Stimulated activated CD8-positive, alpha-beta memory T cell treated with anti-CD3 and anti-CD28 coated beads, Interleukin-7, amount 100 ng/mL, for 48 hours (primary cell): ENCODE data around the gene NSG1.

Experiments
- DNase-seq, 2 donors: peaks; one replicate each; pipeline ENCODE4 v3.0.0-alpha.2; 2020; ENCODE audit warnings: low read depth in 1 of 2; ENCODE audit errors: extremely low read depth in 1 of 2

Gene NSG1

GRCh38 chr4:4368809-4369580 is 17.9 kb upstream of the NSG1 start:
- DNase-seq: no peak

- no peak for DNase-seq
Measured at GRCh38 chr4:4374388-4375098, 12.4 kb upstream of the NSG1 start.

GRCh38 chr4:4376074-4376473 is 10.8 kb upstream of the NSG1 start:
- DNase-seq: no peak

DNA sequence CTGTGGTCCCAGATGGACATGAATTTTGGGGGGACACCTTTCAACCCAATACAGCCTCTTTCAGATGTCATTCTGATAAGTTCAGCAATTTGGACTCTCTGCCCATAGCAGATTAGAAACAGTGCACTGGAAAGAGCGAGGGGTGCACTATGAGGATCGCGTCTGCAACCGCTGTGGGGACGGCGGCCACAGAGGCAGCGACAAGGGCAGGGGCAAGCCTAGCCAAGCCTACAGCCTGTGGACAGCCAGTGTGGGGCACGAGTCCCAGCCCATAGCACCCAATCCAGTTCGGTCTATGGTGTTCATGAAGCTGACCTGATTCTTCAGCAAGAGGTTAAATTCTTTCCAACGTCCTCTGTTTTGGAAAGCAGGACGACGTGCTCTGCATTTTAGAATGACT is 9.7 kb upstream of the NSG1 start:
- no peak for DNase-seq

DNA sequence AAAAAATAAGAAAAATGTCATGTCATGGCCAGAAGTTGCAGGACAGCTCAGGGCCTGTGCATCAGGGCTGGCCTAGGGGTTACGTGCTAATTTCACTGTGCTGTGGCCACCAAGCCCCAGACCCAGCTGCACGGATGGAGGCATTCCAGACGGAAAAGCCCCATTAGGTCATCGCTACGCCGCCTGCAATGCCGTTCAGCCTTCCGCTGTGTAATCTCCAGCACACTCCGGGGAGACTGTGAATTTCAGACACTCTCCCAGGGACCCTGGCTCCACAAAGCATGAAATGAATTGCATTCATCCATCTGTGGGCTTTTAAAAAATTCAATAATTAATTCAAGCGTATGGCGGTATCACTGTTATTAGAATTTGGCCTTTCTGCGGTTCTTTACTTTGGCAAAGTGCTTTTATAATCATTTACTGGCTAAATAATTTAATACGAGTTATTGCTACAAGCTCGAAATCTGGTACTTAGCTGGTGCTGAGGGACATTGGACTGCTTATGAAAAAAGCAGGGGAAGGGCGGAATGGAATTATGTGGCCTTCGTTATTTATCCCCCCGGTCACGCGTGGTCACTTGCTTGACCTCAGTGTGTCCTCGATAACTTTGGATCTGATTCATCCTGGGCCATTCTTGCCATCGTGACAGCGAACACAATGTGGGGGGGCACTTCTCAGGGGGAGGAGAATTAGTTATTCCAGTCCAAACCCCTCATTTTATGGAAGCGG is 9.0 kb upstream of the NSG1 start:
- DNase-seq: no peak

DNA sequence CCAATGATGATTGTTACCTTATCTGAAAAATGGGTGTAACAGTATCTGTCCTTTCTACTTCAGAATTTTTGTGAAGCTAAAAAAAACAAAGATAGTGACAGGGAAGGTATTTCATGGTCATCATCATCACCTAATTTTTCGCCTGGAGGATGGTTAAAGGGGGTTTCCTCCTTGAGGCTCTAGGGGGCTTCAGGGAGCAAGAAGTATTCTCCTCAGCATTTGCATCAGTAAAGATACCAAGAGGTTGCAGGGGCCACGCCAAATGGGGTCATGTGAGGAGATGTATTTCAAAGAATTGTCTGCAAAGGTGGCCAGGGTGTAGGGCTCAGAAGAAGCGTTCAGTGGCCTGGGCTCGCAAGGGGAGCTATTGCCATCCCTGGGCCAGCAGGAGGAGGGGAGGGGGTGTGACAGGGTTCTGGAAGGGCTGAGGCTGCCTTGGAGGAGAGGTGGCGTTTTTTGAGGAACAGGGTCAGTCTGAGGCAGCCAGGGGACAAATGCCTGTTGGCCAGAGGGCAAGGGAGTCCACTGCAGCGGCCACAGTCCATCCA is 7.3 kb upstream of the NSG1 start:
- no peak for DNase-seq

- no peak for DNase-seq
Measured at GRCh38 chr4:4383085-4383484, 3.8 kb upstream of the NSG1 start.

DNA sequence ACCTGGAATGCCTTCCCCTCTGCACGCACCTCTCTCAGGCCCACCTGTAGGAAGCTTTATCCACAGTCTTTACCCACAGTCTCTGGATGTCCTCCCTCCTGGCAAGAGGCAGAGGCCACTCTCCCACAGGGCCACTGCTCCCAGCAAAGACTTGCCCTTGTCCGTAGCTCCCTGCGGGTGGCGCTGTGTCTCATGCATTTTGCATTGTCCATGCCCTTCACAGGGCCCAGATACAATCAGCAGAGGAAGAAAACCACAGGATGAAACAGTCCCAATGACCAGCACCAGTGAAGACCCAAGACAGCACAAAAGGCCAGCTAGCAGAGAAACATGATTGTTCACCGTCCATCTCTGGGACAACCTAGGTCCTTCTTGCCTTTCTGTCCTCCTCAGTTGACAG is 2.1 kb upstream of the NSG1 start:
- DNase-seq: no peak

GRCh38 chr4:4385729-4386295 is 1.1 kb upstream of the NSG1 start:
- no peak for DNase-seq

DNA sequence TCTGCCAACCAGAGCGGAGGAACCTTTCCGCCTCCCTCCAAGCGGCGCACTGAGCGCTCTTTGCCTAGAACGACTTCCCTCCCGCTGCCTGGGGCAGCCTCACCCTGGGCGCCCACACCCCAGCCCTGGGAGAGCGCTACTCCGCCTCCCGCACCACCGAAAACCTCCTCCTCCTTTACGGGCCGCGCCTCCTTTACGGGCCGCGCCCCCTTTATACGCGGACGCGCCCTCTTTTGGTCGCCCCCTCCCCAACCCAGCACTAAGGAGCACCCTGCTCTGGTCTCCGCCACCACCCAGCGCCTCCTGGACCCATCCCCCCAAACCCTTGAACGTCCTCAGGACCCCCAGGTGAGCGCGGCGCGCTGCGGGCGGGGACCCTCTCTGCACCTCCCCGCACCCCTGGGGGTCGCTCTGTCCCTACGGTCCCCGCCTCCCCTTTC is 586 bp upstream of the NSG1 start:
- no peak for DNase-seq

DNA sequence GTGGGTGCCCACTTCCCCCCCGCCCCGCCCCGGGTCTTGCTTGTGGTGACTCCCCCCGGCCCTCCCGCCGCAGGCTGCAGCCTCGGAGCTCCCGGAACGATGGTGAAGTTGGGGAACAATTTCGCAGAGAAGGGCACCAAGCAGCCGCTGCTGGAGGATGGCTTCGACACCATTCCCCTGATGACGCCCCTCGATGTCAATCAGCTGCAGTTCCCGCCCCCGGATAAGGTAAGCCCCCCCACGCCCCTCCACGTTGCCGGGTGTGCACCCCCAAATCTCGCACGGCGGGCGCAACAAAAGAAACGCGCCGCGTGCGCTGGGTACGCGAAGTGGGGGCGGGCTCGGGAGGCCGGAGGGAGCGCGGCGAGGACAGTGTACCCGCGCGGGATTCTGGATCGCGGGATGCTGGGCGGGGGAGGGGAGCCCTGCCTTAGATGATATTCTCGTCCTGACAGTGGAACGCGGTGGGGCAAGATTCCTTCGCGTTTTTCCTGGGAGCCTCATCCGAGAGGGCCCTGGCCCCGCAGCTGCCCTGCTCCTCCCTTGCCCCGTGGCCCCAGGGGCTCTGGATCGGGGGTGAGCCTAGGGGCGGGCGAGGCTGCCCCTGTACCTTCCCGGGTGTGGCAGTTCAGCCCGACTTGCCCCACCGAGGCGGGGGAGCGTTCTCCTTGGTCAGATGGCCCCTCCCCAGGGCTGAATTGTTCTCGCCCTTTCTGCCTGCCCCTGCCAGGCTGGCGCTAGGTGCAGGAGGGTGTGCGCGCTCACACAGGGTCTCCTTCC is 819 bp downstream of the NSG1 start:
- DNase-seq: no peak

DNA sequence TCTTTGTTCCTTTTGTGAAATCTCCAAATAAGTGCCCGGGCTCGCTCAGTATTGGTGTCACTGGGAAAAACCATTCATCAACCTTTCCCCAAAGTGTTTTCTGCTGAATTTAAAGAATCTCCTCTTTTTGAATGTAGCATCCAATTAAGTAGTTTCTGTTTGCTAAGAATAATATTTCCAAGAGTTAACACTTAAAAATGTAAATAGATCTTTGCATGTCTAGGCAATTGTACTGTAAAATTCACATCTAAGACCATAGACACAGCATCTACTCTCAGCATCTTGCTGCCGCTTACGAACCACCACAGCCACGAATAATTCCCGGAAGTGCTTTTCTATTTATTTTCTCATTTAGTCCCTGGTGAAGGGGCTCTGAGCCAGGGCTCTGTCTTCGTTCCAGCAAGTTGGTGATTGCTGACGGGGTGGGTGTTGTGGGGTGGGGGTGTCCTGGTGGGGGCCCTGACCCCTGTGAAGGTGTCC is 1.4 kb downstream of the NSG1 start:
- DNase-seq: no peak

GRCh38 chr4:4388836-4389575 is 2.1 kb downstream of the NSG1 start:
- DNase-seq: no peak

DNA sequence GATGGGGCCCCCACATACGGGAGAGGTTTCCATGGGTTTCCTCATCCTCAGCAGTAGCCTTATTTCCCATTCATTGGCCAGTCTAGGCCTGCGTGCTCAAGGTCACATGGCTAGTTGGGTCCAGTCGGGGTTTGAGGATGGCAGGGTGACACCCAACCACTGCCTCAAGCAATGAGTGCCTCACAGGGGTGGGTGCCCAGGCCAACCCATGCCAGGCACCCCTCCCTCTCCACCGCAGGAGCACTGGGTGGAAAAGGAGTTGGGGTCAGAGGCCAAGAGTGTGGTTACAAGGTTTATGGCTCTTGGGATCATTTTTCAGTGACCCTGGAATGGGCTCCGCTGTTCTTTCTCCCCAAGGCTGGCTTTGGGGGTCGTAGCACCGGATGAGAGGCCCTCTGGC is 3.1 kb downstream of the NSG1 start:
- DNase-seq: no peak

- no peak for DNase-seq
Measured at GRCh38 chr4:4390515-4391240, 3.8 kb downstream of the NSG1 start.

DNA sequence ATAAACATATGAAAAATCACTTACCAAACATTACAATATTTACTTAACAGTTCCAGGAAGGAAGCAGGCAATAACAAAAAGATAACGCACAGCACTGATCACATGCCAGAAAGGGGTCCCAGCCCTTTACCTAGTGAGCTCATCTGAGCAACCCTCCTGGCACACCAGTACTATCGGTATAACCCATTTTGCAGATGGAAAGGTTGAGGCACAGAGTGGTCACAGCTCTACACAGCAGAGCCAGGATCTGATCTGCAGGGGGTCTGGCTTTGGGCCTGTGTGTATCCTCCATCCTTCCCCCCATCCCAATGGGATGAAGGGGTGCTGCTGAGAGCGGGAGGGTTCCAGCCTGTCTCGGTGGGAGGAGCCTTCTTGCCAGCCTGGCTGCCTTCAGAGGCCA is 5.0 kb downstream of the NSG1 start:
- no peak for DNase-seq

GRCh38 chr4:4392501-4393183 is 5.7 kb downstream of the NSG1 start:
- DNase-seq: no peak

- no peak for DNase-seq
Measured at GRCh38 chr4:4394644-4395043, 7.7 kb downstream of the NSG1 start.
